ENCODE measurements around the gene PDX1.

DNA sequence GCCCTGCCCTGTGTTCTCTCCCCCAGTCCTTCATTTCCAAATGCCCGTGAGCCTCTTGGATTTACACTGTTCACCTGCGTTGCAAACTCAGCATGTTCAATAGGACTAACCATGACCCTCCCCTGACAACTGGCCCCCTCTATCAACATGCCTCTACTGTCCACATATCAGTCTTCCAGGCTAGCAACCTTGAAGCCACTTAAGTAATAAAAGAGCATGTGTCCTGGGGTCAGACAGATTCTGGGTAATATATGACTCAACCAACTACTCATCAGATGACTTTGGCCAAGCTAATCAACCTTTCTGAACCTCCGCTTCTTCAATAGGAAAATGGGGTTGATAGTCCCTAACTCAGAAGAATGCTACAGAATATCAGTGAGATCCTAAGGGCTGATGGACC lies 15.1 kb upstream of the PDX1 start:
- TF ChIP-seq EP300 (IDR thresholded peaks at IDR 0.05; ENCODE audit: low read depth) (no peak), CTCF (IDR thresholded peaks at IDR 0.05) (no peak)
